ENCODE data around the gene MUC6.

Gene MUC6

GRCh38 chr11:1035577-1036283, 788 bp downstream of the MUC6 start:
- DNase-seq: no peak

DNA sequence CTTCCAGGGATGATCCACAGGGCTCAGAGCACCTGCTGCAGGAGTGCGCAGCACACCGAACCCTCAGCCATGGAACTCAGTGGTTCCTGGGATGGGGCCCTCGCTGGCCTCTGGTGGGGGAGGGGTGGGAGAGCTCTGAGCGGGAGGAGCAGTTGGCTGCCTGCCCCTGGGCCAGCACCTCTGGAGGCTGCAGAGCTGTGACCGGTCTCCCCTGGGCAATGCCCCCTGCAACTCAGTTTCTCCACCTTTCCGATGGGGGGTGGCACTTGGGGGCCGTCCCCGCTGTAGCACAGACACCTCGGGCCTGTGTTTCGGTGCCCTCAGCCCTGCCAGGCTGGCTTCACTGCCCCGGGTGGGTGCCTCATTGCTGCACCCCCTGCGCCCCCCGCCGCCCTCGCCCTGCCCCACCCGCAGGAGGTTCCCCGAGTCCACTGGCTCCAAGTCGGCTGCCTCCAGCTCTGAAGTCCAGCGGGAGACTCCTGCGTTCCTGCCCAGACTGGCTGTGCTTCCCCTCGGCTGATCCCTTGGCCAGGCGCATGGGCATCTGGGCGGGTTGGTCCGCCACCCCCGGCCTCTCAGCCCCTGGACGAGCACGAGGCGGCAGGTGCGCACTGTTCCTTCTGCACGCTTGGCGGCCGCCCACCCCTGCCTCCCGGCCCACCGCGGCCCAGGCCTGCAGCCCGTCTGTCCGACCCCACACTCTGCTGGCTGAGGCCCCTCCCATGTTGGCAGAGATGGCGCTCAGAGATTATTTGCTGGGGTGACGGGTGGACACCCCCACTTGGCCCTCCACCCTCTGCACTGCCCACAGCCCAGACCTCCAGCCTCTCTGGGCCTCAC, 1.8 kb downstream of the MUC6 start:
- no peak for DNase-seq

DNA sequence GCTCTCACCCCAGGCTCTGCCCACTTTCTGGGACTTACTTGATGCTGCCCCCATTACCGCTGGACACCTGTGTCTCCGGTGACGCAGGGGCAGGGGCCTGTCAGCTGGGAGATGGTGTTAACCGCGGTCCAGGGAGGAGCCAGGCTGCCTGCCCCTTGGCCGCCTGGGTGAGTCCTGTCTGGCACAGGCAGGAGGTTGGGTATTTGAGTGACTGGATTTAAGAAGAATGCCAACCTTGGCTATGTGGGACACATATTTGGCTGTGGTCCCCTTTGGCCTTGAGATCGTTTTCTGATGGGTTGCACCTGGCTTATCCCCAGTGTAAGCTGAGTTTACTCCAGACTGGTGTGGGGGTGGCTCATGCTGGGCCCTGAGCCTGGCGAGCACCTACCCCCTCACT, 2.5 kb downstream of the MUC6 start:
- DNase-seq: no peak

- no peak for DNase-seq
These were observed 3.3 kb downstream of the MUC6 start for GRCh38 chr11:1033016-1033798.

DNA sequence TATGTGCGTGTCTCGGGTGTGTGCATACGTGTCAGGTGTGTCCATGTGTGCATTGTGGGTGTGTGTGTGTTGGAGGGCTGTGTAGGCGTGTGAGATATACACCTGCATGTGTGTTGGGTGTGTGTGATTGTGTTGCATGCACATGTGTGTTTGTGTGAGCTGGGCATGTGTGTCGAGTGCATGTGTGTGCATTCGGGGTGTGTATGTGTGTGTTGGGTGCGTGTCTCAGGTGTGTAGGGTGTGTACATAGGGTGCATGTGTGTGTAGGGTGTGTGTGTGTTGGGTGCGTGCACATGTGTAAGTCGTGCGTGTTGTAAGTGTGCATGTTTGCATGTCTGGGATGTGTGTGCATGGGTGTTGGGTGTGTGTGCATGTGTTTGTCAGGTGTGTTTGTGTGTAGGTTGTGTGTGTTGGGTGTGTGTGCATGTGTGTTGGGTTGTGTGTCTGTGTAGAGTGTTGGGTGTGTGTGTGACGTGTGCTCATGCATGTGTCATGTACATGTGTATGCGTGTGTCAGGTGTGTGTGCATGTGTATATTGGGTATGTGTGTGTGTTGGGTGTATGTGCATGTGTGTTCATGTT, 4.1 kb downstream of the MUC6 start:
- no peak for DNase-seq

DNA sequence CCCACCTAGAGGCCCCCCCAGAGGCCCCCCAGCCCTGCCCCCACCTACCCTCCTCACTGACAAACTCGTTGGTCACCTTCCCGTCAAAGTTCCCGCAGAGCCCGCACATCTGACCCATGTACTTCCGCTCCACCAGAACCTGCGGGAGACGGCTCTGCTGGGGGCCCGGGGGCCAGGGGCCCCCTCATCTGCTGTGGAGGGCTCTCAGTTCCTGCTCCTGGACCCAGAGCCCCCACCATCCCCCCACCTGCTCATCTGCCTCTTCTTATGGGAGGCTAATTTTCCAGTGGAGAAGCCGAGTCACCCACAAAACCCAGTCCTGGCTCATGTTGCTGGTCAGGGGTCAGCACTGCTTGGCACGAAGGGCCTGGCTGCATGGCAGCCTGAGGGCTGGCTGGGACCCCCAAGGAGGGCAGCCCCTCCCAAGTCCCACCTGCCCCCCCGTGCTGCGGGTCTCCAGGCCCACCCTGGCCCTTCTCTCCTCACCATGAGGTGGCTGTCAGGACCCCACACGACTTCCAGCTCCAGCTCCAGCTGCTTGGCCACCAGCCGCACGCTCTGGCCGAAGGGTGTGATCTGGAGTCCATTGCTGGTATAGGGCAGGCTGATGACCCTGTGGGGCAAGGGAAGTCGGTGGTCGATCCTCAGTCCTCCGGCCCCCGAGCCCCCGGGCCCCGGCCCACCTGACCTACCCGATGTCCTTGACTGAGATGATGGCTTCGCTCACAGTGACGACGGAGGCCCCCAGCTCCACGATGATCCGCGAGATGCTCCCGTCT, 5.2 kb downstream of the MUC6 start:
- no peak for DNase-seq

DNA sequence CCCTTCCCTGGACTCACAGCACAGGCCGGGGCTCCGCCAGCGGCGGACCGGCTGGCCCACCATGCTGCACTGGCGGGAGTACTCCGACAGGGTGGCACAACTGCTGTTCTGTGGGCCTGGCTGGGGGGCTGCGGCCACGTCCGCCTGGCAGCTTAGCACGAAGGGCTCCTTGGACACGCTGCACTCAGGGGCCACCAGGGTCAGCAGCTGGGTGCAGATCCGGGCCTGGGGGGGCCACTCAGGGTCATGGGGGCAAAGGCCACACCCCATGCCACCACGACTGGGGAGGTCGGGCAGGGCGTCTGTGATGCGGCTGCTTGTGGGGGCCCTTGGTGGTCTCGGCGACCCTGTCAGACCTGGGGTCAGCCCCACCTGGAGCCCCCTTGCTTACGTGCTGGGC, 6.0 kb downstream of the MUC6 start:
- no peak for DNase-seq

DNA sequence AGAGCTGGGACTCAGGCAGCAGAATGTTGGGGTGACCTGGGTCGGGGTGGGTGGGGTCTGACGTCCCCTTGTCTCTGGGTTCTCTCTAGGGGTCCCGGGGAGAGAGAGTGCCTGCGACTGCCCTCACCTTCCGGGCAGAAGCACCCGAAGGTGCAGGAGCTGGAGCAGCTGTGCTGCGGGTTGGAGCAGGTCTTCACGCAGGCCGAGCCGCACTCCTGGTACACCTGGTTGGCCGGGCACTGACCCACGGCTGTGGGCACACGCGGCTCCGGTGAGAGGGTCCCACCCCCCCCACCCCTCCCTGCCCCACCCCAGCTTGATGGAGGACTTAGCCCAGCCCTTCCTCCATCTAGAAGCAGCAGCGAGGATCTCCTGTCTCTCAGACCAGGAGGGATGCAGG, 6.4 kb downstream of the MUC6 start:
- DNase-seq: no peak

GRCh38 chr11:1029654-1030053, 6.9 kb downstream of the MUC6 start:
- DNase-seq: no peak

DNA sequence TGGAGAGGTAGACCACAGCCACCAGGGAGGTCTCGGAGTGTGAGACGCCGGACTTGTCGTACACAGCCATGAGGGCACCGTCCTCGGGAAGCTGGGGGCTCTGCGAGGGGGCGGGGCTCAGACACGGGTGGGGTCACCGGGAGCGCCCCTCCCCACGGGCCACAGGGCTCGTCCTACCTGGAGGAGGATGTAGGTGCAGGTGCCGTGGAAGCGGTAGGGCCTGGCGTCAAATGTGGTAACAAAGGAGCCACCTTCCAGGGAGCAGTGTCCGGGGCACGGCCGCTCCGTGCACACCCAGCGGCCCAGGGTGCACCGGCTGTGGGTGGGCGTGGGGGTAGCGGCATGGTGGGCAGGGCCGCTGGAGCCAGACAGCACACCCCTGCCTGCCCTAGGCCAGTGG, 7.5 kb downstream of the MUC6 start:
- no peak for DNase-seq

DNA sequence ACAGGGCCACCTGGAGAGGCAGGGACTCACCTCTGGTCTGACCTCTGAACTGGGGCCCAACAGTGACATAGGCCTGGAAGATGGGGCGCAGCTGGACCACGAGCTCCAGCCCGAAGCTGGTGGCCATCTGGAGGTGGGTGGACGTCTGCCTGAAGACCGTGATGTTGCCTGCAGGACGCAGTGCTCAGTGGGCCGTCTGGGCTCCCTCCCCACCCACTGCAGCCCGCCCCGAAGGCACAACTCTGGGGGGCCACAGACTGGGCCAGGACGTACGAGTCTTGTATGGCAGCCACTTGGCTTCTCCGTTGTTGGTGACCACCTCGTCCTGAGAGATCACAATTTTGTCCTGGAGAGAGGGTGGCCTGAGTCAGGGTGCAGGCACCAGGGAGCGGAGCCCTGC, 7.9 kb downstream of the MUC6 start:
- no peak for DNase-seq

DNA sequence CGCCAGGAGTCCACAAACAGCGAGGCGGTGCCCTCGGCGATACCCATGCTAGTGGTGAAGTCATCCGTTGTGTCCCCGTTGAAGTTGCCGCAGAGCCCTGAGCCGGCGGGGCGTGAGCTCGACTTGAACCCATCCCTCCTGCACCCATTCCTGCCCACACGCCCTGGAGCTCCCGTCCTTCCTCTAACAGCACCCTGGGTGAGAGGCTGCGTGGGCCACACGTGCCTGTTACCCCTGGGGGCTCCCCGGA, 8.3 kb downstream of the MUC6 start:
- no peak for DNase-seq

GRCh38 chr11:1027483-1028290, 8.8 kb downstream of the MUC6 start:
- DNase-seq: no peak

GRCh38 chr11:1026641-1027482, 9.7 kb downstream of the MUC6 start:
- DNase-seq: no peak

DNA sequence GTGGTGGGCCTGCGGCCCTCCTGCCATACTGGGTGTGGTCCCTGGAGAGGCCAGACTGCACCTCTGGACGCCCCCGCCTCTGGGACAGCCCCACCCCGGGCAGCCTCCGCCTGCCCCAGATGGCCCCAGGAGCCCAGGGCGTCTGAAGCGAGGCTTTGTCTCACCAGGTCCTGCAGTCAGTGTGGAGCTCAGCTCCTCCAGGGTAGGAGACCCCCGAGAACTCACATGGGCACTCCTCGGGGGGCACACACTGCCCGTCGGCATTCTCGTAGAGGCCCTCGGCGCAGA, 10.4 kb downstream of the MUC6 start:
- DNase-seq: no peak

DNA sequence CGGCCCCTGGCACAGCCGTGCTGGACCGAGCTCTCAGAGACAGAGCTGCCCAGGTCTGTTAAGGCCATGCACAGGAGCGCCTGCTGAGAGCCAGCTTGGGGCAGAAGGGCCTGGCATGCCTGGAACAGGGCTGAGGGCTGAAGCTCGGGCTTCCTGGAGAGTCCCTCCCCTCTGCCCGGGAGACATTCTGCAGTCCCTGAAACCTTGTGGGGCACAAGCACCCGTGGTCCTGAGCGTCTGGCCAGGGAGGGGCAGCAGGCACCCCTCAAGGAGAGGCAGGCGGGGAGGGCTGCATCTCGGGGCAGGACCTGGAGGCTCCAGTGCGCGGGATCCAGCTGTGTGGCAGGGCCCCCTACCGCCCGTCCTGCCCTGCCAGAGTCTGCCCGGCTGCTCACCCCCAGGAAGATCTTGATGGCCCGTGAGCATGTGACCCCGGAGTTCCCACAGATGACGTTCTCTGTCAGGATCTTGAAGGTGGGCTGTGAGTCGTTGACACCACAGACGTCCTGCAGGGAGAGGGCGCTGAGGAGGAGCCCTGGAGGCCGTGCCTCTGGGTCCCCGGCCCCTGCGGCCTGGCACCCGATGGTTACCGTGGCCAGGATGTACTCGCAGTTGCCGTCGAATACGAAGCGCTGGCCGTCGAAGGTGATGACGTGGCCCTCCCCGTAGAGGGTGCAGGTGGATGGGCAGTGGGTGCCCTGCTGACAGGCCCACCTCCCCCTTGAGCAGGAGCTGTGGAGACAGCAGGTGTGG, 10.9 kb downstream of the MUC6 start:
- no peak for DNase-seq

DNA sequence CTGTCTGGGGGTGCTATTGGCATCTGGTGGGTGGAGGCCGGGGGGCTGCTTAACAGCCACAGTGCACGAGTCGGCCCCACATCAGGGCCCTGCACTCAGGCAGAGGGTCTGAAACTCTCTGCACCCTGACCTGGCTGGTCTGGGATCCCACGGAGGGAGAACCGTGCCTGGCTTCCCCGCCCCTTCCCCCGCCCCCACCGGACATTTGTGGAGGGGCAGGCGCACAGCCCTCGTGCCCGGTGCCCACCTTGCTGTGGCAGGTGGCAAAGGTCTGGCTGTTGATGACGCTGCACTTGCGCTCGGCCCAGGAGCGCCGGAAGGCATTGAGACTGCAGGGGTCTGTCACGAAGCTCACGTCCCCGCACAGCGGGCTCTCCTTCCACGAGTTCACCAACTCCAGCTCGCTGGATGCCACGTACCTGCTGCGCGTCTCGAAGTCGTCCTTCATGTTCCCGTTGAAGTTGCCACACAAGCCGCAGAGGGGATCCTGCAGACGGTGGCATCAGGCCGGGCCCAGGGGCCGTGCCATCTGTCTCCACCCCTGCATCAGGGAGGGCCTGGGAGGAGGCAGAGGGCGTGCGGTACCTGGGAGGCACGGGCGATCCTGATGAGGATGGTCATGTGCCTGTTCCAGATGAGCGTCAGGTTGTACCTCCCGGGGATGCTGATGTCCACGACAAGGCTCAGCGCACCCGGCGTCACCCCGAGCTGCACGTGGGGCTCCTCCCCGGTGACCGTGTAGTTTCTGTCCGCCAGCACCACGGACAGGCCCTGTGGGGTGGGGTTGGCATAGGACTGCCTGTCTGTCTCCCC, 11.7 kb downstream of the MUC6 start:
- DNase-seq: no peak

DNA sequence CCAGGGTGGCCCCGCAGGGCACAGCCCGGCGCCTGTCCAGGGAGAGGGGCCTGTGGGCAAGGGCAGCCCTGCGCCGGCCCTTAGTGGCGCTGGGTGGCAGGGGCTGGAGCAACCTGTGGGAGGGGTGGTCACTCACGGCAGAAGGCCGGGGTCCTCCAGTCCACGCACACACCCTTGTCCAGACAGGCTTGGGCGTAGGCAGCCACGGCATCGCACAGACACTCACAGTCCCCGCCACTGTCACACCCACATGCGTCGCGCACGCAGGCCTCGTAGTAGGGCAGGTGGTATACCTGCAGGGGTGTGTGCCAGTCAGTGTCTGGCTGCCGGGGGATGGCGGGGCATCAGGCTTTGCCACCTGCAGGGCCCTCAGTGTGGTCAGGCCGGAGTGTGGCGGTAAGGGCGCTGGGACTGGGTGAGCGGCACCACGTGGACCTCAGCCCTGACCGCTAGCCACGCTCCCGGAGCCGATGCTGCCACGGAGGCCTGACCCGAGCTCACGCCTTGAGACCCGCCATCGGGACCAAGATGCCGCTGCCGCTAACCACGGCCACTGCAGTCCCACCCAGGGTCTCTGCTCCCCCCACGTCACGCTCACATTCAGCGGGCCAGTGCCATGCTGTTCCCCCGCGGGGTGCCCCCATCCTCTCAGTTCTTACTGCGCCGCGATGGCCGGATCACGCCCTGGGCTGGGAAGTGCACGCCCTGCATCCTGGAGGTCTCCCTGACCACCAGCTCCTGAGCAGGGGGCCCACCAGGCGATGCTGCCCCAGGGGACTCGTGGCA, 12.5 kb downstream of the MUC6 start:
- no peak for DNase-seq

Measured in HCEC 1CT (cell line).